AG10803 (cell line): ENCODE measurements around the gene PLCG2.
"Not testable (repeated sequence)": the region's sequence is repeated elsewhere in the genome, so short reads cannot be mapped to it uniquely, and the experiment has no call there.

Source experiments
- DNase-seq: peaks from one replicate; pipeline ENCODE4 v3.0.0; 2010; ENCODE audit warnings: low read depth
- H3K4me3 ChIP-seq: 2 replicates; pipeline ENCODE4 v1.5.1; 2011; ENCODE audit warnings: mild to moderate bottlenecking, low read length, control low read depth
- TF ChIP-seq, protein P1 (sequence below): conservative IDR thresholded peaks from 2 replicates; pipeline ENCODE4 v1.5.1; 2011; ENCODE audit warnings: mild to moderate bottlenecking, low read length, control low read depth, inconsistent platforms

The PLCG2 gene

DNA sequence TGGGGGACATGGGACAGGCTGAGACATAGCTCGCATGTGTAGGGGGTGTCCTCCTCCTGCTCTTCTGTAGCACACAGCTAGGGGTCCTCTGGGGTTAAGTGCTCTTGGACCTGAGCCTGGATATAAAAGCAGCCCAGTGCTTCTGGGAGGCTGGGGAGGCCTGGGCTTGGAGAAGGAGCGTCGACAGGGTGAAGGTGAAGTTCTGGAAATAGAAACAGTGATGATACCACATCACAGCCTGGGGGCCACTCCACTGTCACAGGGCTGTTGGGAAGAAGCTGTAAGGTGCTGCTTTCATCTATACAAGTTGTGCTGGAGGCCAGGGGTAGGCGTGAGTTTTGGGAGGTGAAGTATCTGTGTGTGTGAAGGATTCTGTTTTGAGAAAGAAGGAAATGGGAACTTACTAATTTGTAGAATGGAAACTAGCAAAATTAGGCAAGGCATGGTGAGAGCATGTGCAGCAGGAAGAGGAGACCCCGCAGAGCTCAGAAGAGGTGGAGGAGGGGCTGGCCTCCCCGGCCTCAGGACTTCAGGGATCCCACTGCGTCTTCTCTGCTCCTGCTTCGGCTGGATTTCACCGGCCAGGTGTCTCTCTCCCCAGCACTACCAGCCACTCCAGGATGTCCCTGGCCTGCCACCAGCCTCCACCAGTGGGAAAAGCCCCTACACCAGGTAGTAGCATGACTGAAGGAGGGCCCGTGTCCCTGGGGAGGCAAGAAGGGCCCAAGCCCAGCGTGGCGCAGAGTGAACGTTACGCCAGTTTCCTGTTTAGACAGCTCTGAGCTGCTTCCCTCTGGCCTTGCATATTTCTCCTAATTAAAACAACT, 19.4 kb downstream of the PLCG2 start:
- TF ChIP-seq, protein P1, sequence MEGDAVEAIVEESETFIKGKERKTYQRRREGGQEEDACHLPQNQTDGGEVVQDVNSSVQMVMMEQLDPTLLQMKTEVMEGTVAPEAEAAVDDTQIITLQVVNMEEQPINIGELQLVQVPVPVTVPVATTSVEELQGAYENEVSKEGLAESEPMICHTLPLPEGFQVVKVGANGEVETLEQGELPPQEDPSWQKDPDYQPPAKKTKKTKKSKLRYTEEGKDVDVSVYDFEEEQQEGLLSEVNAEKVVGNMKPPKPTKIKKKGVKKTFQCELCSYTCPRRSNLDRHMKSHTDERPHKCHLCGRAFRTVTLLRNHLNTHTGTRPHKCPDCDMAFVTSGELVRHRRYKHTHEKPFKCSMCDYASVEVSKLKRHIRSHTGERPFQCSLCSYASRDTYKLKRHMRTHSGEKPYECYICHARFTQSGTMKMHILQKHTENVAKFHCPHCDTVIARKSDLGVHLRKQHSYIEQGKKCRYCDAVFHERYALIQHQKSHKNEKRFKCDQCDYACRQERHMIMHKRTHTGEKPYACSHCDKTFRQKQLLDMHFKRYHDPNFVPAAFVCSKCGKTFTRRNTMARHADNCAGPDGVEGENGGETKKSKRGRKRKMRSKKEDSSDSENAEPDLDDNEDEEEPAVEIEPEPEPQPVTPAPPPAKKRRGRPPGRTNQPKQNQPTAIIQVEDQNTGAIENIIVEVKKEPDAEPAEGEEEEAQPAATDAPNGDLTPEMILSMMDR = no peak
- no peak overlapping the region for H3K4me3 ChIP-seq
- no peak for DNase-seq

DNA sequence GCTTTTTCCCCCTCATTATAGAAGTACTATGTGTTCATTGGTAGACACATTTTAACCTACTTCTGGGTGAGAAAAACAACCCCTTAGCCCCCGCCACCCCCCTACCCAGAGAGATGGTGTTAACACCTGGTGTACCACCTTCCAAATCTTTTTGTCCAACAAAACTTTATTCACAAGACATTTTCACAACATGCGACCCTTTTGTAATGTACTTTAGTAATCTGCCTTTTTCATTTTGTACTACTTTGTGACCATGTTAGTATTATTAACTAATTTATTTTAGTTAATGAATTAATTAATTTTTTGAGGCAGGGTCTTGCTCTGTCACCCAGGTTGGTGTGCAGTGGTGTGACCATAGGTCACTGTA, 20.0 kb downstream of the PLCG2 start:
- no peak for DNase-seq
- no peak overlapping the region for H3K4me3 ChIP-seq
- TF ChIP-seq, protein P1 = no peak

GRCh38 chr16:81801724-81802123, 22.6 kb downstream of the PLCG2 start:
- not testable (repeated sequence) for H3K4me3 ChIP-seq, DNase-seq

GRCh38 chr16:81803332-81803731, 24.2 kb downstream of the PLCG2 start:
- DNase-seq = no peak
- H3K4me3 ChIP-seq = no peak overlapping the region
- TF ChIP-seq, protein P1 = no peak

DNA sequence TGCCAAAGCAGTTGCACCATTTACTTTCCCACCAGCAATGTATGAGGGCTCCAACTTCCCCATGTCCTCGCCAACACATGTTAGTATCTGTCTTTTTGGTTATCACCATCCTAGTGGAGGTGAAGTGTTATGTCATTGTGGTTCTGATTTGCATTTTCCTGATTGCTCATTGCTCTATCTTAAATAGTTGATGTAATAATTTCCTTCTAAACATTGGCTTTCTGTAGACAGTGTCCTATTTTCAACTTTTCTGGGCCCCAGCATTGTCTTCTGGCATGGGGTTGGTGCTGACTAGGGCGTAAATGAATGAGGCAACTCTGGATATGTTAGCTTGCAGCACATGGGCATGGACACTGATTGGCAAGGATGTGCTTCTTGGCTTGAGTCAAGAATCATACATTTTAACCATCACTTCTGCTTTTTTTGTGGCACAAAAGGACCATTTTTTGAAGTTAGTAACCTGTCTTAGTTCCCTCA, 25.1 kb downstream of the PLCG2 start:
- no peak for DNase-seq
- TF ChIP-seq, protein P1 = no peak
- no peak overlapping the region for H3K4me3 ChIP-seq

DNA sequence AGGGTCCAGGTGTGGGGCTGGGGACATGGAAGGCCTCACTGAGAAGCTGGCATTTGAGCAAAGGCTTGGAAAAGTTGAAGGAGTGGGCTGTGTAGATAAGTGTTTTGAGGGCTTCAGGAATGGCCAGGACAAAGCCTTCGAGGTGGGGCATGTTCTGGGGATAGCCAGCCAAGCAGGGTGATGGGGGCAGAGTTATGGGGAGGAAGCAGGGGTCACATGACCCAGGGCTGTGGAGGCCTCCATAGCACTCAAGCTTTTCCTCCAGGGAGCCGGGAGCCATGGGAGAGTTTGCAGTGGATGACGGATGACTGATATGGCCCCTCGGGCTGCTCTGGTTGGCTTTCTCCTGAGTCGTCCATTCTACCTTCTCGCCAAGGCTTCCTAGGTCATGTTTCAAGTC, 27.6 kb downstream of the PLCG2 start:
- H3K4me3 ChIP-seq = no peak overlapping the region
- no peak for DNase-seq

GRCh38 chr16:81807767-81808358, 28.8 kb downstream of the PLCG2 start:
- DNase-seq = no peak
- no peak overlapping the region for H3K4me3 ChIP-seq
- TF ChIP-seq, protein P1 = no peak

More for the DNA sequence above, 27.6 kb downstream of the PLCG2 start:
- TF ChIP-seq, protein P1 = no peak
